H1 (cell line): Measurements from ENCODE around the gene AIFM1. TPM values are rescaled to one million over a fixed set of nuclear protein-coding genes. Genes with fewer than 3 reads are reported as not detected.

Source experiments
- CBX5 ChIP-seq: fragments of 300-800, 300-1000 bp; sonication (generic); IDR thresholded peaks from 2 replicates; pipeline ENCODE4 v1.7.1; 2016; ENCODE audit warnings: antibody characterized with exemption, low read length, low read depth
- CEBPB ChIP-seq: IDR thresholded peaks from 2 replicates; pipeline ENCODE4 v1.6.1; 2012; ENCODE audit warnings: low read depth, low read length
- HDAC6 ChIP-seq: IDR thresholded peaks from one replicate; pipeline ENCODE4 v1.7.1; 2012; ENCODE audit warnings: low read depth, mild to moderate bottlenecking, inconsistent platforms, low read length, moderate library complexity
- JUN ChIP-seq: IDR thresholded peaks from 2 replicates; pipeline ENCODE4 v1.6.1; 2011; ENCODE audit warnings: low read depth, mild to moderate bottlenecking, improper control_type of control experiment, low read length
- RFX5 ChIP-seq: IDR thresholded peaks from 2 replicates; pipeline ENCODE4 v1.6.1; 2011; ENCODE audit warnings: low read depth, low read length, improper control_type of control experiment, borderline replicate concordance
- SIN3A ChIP-seq, 2 experiments: IDR thresholded peaks in 1 of 2; conservative IDR thresholded peaks in 1 of 2; 2 replicates each; pipeline ENCODE4 v1.6.1; 2011 to 2012; ENCODE audit warnings: low read length in 2 of 2, improper control_type of control experiment in 1 of 2, low read depth in 1 of 2, mild to moderate bottlenecking in 1 of 2
- SP4 ChIP-seq: IDR thresholded peaks from 2 replicates; pipeline ENCODE4 v1.6.1; 2012; ENCODE audit warnings: low read length, inconsistent platforms
- SUZ12 ChIP-seq: fragments of 200-600 bp; sonication (generic); IDR thresholded peaks from 2 replicates; pipeline ENCODE4 v1.6.1; 2012; ENCODE audit warnings: mild to moderate bottlenecking, inconsistent platforms, low read length, moderate library complexity, mixed read lengths
- TCF12 ChIP-seq: IDR thresholded peaks from 2 replicates; pipeline ENCODE4 v1.6.1; 2011; ENCODE audit warnings: low read depth, mild to moderate bottlenecking, low read length
- TEAD4 ChIP-seq: IDR thresholded peaks from 2 replicates; pipeline ENCODE4 v1.6.1; 2012; ENCODE audit warnings: low read depth, low read length, inconsistent platforms, mixed read lengths
- polyA plus RNA-seq, 7 experiments: library from polyadenylated mRNA; depleted of rRNA in 3 of 7; stranded (reverse) in 5 of 7; unstranded in 2 of 7; fragments of >200 nt in 5 of 7; fragments of 200-250 nt in 2 of 7; gene quantifications; 1 replicate in 5 of 7; 2 replicates in 1 of 7; 4 replicates in 1 of 7; pipeline versions ENCODE4 v1.2.1 to v1.2.3, GENCODE V29; 2011 to 2013; ENCODE audit warnings: missing spikeins in 2 of 7, mixed read lengths in 2 of 7
- total RNA-seq: library from RNA; stranded (reverse); fragmentation: NEBNext Ultra II Directional; extraction: Animal tissue kit (Norgen Biotek cat#: 25700); gene quantifications from 2 replicates; pipeline ENCODE4 v1.2.1, GENCODE V29; 2021
- TF ChIP-seq, protein P1 (sequence below): fragments of 300-600 bp; sonication (generic); IDR thresholded peaks from 2 replicates; pipeline ENCODE4 v1.7.1; 2012; ENCODE audit warnings: low read length, moderate library complexity, mild to moderate bottlenecking, inconsistent platforms; ENCODE audit not compliant: insufficient replicate concordance
- TF ChIP-seq, protein P2 (sequence below): IDR thresholded peaks from 2 replicates; pipeline ENCODE4 v1.6.1; 2012; ENCODE audit warnings: inconsistent platforms

The AIFM1 gene
- total and polyA plus RNA-seq, 2 of the 8 experiments (the other 6 are each of a cell fraction or from before 2014, with no cell fraction given), result 34.1 to 55.4 TPM

DNA sequence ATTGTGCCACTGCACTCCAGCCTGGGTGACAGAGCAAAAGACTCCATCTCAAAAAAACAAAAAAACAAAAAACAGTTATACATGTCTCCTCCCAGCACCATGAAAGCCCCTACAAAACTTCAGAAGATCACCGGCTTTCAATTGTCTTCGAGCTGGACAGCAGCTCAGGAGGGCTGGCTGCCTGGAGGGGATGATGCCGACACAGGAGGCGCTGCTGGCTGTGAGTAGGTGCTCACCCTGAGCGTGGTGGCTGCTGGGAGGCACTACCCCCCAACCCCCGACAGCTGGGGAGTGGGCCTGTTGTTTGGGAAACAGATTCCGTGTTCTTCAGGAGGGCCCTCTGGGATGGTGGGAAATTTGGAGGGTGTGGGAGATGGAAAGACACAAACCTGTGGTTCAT lies 48.5 kb downstream of the AIFM1 start (continued):
- TF ChIP-seq, protein P1, sequence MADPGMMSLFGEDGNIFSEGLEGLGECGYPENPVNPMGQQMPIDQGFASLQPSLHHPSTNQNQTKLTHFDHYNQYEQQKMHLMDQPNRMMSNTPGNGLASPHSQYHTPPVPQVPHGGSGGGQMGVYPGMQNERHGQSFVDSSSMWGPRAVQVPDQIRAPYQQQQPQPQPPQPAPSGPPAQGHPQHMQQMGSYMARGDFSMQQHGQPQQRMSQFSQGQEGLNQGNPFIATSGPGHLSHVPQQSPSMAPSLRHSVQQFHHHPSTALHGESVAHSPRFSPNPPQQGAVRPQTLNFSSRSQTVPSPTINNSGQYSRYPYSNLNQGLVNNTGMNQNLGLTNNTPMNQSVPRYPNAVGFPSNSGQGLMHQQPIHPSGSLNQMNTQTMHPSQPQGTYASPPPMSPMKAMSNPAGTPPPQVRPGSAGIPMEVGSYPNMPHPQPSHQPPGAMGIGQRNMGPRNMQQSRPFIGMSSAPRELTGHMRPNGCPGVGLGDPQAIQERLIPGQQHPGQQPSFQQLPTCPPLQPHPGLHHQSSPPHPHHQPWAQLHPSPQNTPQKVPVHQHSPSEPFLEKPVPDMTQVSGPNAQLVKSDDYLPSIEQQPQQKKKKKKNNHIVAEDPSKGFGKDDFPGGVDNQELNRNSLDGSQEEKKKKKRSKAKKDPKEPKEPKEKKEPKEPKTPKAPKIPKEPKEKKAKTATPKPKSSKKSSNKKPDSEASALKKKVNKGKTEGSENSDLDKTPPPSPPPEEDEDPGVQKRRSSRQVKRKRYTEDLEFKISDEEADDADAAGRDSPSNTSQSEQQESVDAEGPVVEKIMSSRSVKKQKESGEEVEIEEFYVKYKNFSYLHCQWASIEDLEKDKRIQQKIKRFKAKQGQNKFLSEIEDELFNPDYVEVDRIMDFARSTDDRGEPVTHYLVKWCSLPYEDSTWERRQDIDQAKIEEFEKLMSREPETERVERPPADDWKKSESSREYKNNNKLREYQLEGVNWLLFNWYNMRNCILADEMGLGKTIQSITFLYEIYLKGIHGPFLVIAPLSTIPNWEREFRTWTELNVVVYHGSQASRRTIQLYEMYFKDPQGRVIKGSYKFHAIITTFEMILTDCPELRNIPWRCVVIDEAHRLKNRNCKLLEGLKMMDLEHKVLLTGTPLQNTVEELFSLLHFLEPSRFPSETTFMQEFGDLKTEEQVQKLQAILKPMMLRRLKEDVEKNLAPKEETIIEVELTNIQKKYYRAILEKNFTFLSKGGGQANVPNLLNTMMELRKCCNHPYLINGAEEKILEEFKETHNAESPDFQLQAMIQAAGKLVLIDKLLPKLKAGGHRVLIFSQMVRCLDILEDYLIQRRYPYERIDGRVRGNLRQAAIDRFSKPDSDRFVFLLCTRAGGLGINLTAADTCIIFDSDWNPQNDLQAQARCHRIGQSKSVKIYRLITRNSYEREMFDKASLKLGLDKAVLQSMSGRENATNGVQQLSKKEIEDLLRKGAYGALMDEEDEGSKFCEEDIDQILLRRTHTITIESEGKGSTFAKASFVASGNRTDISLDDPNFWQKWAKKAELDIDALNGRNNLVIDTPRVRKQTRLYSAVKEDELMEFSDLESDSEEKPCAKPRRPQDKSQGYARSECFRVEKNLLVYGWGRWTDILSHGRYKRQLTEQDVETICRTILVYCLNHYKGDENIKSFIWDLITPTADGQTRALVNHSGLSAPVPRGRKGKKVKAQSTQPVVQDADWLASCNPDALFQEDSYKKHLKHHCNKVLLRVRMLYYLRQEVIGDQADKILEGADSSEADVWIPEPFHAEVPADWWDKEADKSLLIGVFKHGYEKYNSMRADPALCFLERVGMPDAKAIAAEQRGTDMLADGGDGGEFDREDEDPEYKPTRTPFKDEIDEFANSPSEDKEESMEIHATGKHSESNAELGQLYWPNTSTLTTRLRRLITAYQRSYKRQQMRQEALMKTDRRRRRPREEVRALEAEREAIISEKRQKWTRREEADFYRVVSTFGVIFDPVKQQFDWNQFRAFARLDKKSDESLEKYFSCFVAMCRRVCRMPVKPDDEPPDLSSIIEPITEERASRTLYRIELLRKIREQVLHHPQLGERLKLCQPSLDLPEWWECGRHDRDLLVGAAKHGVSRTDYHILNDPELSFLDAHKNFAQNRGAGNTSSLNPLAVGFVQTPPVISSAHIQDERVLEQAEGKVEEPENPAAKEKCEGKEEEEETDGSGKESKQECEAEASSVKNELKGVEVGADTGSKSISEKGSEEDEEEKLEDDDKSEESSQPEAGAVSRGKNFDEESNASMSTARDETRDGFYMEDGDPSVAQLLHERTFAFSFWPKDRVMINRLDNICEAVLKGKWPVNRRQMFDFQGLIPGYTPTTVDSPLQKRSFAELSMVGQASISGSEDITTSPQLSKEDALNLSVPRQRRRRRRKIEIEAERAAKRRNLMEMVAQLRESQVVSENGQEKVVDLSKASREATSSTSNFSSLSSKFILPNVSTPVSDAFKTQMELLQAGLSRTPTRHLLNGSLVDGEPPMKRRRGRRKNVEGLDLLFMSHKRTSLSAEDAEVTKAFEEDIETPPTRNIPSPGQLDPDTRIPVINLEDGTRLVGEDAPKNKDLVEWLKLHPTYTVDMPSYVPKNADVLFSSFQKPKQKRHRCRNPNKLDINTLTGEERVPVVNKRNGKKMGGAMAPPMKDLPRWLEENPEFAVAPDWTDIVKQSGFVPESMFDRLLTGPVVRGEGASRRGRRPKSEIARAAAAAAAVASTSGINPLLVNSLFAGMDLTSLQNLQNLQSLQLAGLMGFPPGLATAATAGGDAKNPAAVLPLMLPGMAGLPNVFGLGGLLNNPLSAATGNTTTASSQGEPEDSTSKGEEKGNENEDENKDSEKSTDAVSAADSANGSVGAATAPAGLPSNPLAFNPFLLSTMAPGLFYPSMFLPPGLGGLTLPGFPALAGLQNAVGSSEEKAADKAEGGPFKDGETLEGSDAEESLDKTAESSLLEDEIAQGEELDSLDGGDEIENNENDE, result no peak
- no peak for TF ChIP-seq CBX5
- no peak for TF ChIP-seq HDAC6
- TF ChIP-seq CEBPB, result no peak
- no peak for TF ChIP-seq SUZ12
- TF ChIP-seq SP4, result no peak
- TF ChIP-seq TEAD4, result no peak
- TF ChIP-seq, protein P2, sequence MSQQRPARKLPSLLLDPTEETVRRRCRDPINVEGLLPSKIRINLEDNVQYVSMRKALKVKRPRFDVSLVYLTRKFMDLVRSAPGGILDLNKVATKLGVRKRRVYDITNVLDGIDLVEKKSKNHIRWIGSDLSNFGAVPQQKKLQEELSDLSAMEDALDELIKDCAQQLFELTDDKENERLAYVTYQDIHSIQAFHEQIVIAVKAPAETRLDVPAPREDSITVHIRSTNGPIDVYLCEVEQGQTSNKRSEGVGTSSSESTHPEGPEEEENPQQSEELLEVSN, result no peak
- no peak for TF ChIP-seq TCF12
- TF ChIP-seq JUN, result no peak
- TF ChIP-seq SIN3A (conservative IDR thresholded peaks at IDR 0.05 in 1 of 2, IDR thresholded peaks at IDR 0.05 in 1 of 2; ENCODE audit: low read depth in 1 of 2, low read length in 2 of 2), result no peak
- no peak for TF ChIP-seq RFX5
